ENCODE results near the gene PRR14. TPM values are rescaled to one million over a fixed set of nuclear protein-coding genes. Genes with fewer than 3 reads are reported as not detected.
A peak's percentile ranks its signal among the peaks of the same experiment; 100 is the strongest.

PRR14 gene
- total and polyA plus RNA-seq, 10 of the 15 experiments (the other 5 are each of a cell fraction or from before 2014, with no cell fraction given): 2.5 to 66.8 (median 19.2) TPM

DNA sequence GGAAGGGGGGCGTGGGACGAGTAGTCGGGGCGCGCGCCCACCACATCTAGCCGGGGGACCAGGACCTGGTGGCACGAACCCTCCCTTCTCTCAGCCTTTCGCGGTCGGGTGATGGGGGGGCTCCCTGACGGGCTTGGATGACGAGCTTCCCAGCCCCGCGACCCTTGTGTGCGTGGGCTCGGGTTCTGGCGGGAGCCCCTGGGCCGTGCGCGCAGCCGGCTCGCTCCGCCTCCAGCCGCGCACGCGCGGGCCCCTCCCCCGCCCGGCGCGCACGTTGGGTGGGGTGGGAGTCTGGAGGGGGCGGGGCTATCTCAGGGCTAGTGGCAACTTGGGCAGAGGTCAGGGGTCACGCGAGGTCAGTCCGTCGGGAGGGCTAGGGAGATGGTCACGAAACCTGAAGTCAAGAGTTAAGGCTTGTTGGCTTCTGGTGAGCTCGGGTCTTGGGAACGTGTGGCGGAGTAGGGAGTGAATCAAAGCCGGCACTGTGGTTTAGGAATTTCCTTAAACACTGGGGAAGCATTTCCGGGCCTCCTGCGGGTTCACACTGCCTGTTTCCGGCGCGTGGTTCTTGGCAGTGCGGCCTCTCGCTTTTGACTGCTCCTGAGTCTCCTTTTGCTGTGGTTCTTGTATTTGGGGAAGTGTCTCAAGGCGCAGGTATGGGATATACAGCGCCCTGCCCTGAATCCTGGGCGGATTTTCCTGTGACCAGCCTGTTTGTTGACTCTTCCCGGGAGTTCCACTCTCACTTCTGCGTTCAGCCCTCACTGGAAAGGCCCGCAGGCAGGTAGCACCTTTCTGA is 48.3 kb downstream of the PRR14 start, which contains the start of gene SRCAP:
SRCAP (plus strand) TSS at position 356 of the 799 bp plus-strand sequence. CDS start 1,654 bp downstream, outside the sequence.
- H3K79me2 ChIP-seq (ENCODE audit: control insufficient read depth, insufficient read depth, low read length): peaks cover 34% of the 10 kb centered on the region
- ChIA-PET POLR2A (interaction anchor here (0.8 to 1.9 kb wide), 3 partner anchors 40 to 225 kb away, joined by 3 to 5 read pairs (median 4); partner anchors contain the start of gene PHKG2), RAD21 (ENCODE audit: unreplicated experiment) (interaction anchor here (0.9 kb wide), 1 partner anchor 40 kb away, joined by 3 read pairs; no protein-coding TSS in a partner anchor), SMC1A (ENCODE audit: uncharacterized antibody, unreplicated experiment) (no interaction called here), CTCF (interaction anchor here (1.6 kb wide), 1 partner anchor 243 kb away, joined by 3 read pairs; no protein-coding TSS in a partner anchor)
- peak within 1 kb of the TSS; percentile 98 for H3K27ac ChIP-seq (ENCODE audit: control insufficient read depth, insufficient read depth)
- H3K9me3 ChIP-seq (replicated peaks; ENCODE audit: control insufficient read depth, insufficient read depth, low read length): no peaks in the 10 kb centered on the region
- peak within 1 kb of the TSS; percentile 89 for H3K4me2 ChIP-seq (ENCODE audit: control insufficient read depth, insufficient read depth)
- FAIRE-seq: peak; percentile 75
- H3K36me3 ChIP-seq (ENCODE audit: control insufficient read depth in 2 of 2, insufficient read depth in 2 of 2, low read length in 1 of 2): peaks cover 9 to 25% of the 10 kb centered on the region in 2 experiments
- BruUV-seq (replicated peaks): no TSS peak
- DNase-seq (ENCODE audit: low read depth, low spot score): peak; percentile 44
- no peaks in the 10 kb centered on the region for H4K20me1 ChIP-seq (ENCODE audit: control insufficient read depth, insufficient read depth)
- in situ Hi-C loops (cut with MboI) (loop anchor here (5.0 to 10.0 kb wide), 2 partner anchors 37 to 514 kb away; partner anchors contain the start of gene CORO1A), intact Hi-C loops (cut with micrococcal nuclease; ENCODE audit: unreplicated experiment) (loop anchor here (1.0 to 10.0 kb wide), 2 partner anchors 41 to 226 kb away; partner anchors contain the start of genes FBRS and FBXL19)
- H3K4me1 ChIP-seq (ENCODE audit: control insufficient read depth, insufficient read depth, low read length): peaks cover 10% of the 10 kb centered on the region
- no peaks in the 10 kb centered on the region for H3K27me3 ChIP-seq (replicated peaks in 1 of 2; ENCODE audit: control insufficient read depth in 2 of 2, insufficient read depth in 2 of 2, low read length in 1 of 2)
- H3K4me3 ChIP-seq: peak within 1 kb of the TSS; percentile 78
- peak within 1 kb of the TSS; percentile 95 for H3K9ac ChIP-seq (ENCODE audit: control insufficient read depth, insufficient read depth, low read length)
- peak; percentile 63 for ATAC-seq
- H2AFZ ChIP-seq (ENCODE audit: control insufficient read depth, low read depth, low read length): peak within 1 kb of the TSS; percentile 89
- WGBS (ENCODE audit: insufficient coverage, insufficient replicate concordance, low lambda C conversion rate, missing lambda C conversion rate): 1% methylated on average over 41 of the region's 57 CpGs
- TF ChIP-seq MYB (IDR thresholded peaks at IDR 0.05; ENCODE audit: borderline replicate concordance, low read depth, low read length): no peak
- TF ChIP-seq TARDBP (IDR thresholded peaks at IDR 0.05; ENCODE audit: borderline replicate concordance): no peak
- TF ChIP-seq CREM (IDR thresholded peaks at IDR 0.05; ENCODE audit: low read depth): peak; percentile 70
- TF ChIP-seq SREBF1 (IDR thresholded peaks at IDR 0.05; ENCODE audit: low read length): 0 out of 2 replicates have a peak, but pooled peaks have one; percentile 25
- no peak for TF ChIP-seq MYC (IDR thresholded peaks at IDR 0.05; ENCODE audit: insufficient read depth, insufficient read length, insufficient replicate concordance, low read length, severe bottlenecking)
- TF ChIP-seq CHD1 (IDR thresholded peaks at IDR 0.05; ENCODE audit: low read depth, low read length): no peak
- TF ChIP-seq SMAD1 (IDR thresholded peaks at IDR 0.05; ENCODE audit: low read depth, partially characterized antibody): no peak
- TF ChIP-seq CBX5 (IDR thresholded peaks at IDR 0.05; ENCODE audit: low read depth): no peak
- no peak for TF ChIP-seq BCL11A (IDR thresholded peaks at IDR 0.05; ENCODE audit: low read depth, low read length)
- no peak for TF ChIP-seq KLF5 (IDR thresholded peaks at IDR 0.05; ENCODE audit: partially characterized antibody)
- no peak; the same call in 1 of the 2 replicates for TF ChIP-seq ATF7 (IDR thresholded peaks at IDR 0.05; ENCODE audit: low read depth)
- TF ChIP-seq SMAD5 (IDR thresholded peaks at IDR 0.05; ENCODE audit: low read depth): peak; percentile 50; the same call in 1 of the 2 replicates
- TF ChIP-seq, protein P1, sequence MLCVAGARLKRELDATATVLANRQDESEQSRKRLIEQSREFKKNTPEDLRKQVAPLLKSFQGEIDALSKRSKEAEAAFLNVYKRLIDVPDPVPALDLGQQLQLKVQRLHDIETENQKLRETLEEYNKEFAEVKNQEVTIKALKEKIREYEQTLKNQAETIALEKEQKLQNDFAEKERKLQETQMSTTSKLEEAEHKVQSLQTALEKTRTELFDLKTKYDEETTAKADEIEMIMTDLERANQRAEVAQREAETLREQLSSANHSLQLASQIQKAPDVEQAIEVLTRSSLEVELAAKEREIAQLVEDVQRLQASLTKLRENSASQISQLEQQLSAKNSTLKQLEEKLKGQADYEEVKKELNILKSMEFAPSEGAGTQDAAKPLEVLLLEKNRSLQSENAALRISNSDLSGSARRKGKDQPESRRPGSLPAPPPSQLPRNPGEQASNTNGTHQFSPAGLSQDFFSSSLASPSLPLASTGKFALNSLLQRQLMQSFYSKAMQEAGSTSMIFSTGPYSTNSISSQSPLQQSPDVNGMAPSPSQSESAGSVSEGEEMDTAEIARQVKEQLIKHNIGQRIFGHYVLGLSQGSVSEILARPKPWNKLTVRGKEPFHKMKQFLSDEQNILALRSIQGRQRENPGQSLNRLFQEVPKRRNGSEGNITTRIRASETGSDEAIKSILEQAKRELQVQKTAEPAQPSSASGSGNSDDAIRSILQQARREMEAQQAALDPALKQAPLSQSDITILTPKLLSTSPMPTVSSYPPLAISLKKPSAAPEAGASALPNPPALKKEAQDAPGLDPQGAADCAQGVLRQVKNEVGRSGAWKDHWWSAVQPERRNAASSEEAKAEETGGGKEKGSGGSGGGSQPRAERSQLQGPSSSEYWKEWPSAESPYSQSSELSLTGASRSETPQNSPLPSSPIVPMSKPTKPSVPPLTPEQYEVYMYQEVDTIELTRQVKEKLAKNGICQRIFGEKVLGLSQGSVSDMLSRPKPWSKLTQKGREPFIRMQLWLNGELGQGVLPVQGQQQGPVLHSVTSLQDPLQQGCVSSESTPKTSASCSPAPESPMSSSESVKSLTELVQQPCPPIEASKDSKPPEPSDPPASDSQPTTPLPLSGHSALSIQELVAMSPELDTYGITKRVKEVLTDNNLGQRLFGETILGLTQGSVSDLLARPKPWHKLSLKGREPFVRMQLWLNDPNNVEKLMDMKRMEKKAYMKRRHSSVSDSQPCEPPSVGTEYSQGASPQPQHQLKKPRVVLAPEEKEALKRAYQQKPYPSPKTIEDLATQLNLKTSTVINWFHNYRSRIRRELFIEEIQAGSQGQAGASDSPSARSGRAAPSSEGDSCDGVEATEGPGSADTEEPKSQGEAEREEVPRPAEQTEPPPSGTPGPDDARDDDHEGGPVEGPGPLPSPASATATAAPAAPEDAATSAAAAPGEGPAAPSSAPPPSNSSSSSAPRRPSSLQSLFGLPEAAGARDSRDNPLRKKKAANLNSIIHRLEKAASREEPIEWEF (IDR thresholded peaks at IDR 0.05; ENCODE audit: insufficient replicate concordance, low read depth, low read length): no peak
- peak; percentile 98 for TF ChIP-seq RB1 (IDR thresholded peaks at IDR 0.05; ENCODE audit: borderline replicate concordance)
- TF ChIP-seq ZNF217 (IDR thresholded peaks at IDR 0.05): no peak
